ENCODE results near the gene GPANK1. TPM values are rescaled to one million over a fixed set of nuclear protein-coding genes. Genes with fewer than 3 reads are reported as not detected.
A peak's percentile ranks its signal among the peaks of the same experiment; 100 is the strongest.

Gene GPANK1
- total RNA-seq, 1 experiment from 2014 or later, result 24.9 TPM

- DNase-seq (ENCODE audit: low spot score), result peak; percentile 99
- in situ Hi-C loops (cut with HindIII; ENCODE audit: low sequenced_read_pairs), result no loop called here
These were observed 922 bp upstream of the GPANK1 start, which contains the start of gene CSNK2B for GRCh38 chr6:31665501-31666336. TSS of gene CSNK2B (plus strand) at chr6:31666080. CDS start at chr6:31666832, 752 bp downstream.

GRCh38 chr6:31663961-31664789 is 622 bp downstream of the GPANK1 start:
- in situ Hi-C loops (cut with HindIII; ENCODE audit: low sequenced_read_pairs), result no loop called here
- DNase-seq (ENCODE audit: low spot score), result no peak

- DNase-seq (ENCODE audit: low spot score), result no peak
These were observed 1.5 kb downstream of the GPANK1 start for GRCh38 chr6:31663126-31663960.

GRCh38 chr6:31662124-31662723 is 2.6 kb downstream of the GPANK1 start:
- in situ Hi-C loops (cut with HindIII; ENCODE audit: low sequenced_read_pairs), result no loop called here
- DNase-seq (ENCODE audit: low spot score), result no peak

More at GRCh38 chr6:31663126-31663960, 1.5 kb downstream of the GPANK1 start:
- in situ Hi-C loops (cut with HindIII; ENCODE audit: low sequenced_read_pairs), result no loop called here

- DNase-seq (ENCODE audit: low spot score), result no peak
- in situ Hi-C loops (cut with HindIII; ENCODE audit: low sequenced_read_pairs), result no loop called here
These were observed 3.3 kb downstream of the GPANK1 start for GRCh38 chr6:31661262-31662123.

- DNase-seq (ENCODE audit: low spot score), result peak; percentile 87
- in situ Hi-C loops (cut with HindIII; ENCODE audit: low sequenced_read_pairs), result no loop called here
These were observed 4.2 kb downstream of the GPANK1 start, which contains the start of gene C6orf47 for GRCh38 chr6:31660381-31661261. TSS of gene C6orf47 (minus strand) at chr6:31660778. CDS start at chr6:31659947, 831 bp downstream.

GRCh38 chr6:31659649-31660380 is 5.0 kb downstream of the GPANK1 start:
- DNase-seq (ENCODE audit: low spot score), result no peak
- in situ Hi-C loops (cut with HindIII; ENCODE audit: low sequenced_read_pairs), result no loop called here

- in situ Hi-C loops (cut with HindIII; ENCODE audit: low sequenced_read_pairs), result no loop called here
- DNase-seq (ENCODE audit: low spot score), result no peak
These were observed 5.7 kb downstream of the GPANK1 start for GRCh38 chr6:31658983-31659648.

- in situ Hi-C loops (cut with HindIII; ENCODE audit: low sequenced_read_pairs), result no loop called here
These were observed 6.6 kb downstream of the GPANK1 start for GRCh38 chr6:31658158-31658688.

GRCh38 chr6:31657406-31658157 is 7.2 kb downstream of the GPANK1 start:
- in situ Hi-C loops (cut with HindIII; ENCODE audit: low sequenced_read_pairs), result no loop called here
- no peak for DNase-seq (ENCODE audit: low spot score)

More at GRCh38 chr6:31658158-31658688, 6.6 kb downstream of the GPANK1 start:
- DNase-seq (ENCODE audit: low spot score), result no peak

- in situ Hi-C loops (cut with HindIII; ENCODE audit: low sequenced_read_pairs), result no loop called here
- DNase-seq (ENCODE audit: low spot score), result no peak
These were observed 9.2 kb downstream of the GPANK1 start, which contains the start of gene APOM for GRCh38 chr6:31655349-31656237. TSS of gene APOM (plus strand) at chr6:31655894. CDS start at chr6:31655967, 73 bp downstream.

GRCh38 chr6:31654574-31655348 is 10.0 kb downstream of the GPANK1 start:
- in situ Hi-C loops (cut with HindIII; ENCODE audit: low sequenced_read_pairs), result no loop called here
- DNase-seq (ENCODE audit: low spot score), result no peak
